A549 treated with AZD2906 at 1 μM for 4 hours (cell line): ENCODE measurements around the gene PSMA5. TPM values are rescaled to one million over a fixed set of nuclear protein-coding genes. Genes with fewer than 3 reads are reported as not detected.

Experiments
- total RNA-seq: library from RNA; stranded (reverse); fragments of 200-300 nt; extraction: Qiagen RNA extraction; gene quantifications from 5 replicates; pipeline ENCODE4 v1.2.3, GENCODE V29; 2022

The PSMA5 gene
- 98.1 to 109 TPM (median 102 TPM) in 5 replicates for total RNA-seq

GRCh38 chr1:109426281-109427170 lies at the start of gene PSMA5:
PSMA5 (minus strand) TSS chr1:109426448; CDS start chr1:109426330, 118 bp downstream.

GRCh38 chr1:109466452-109467300 lies 40.4 kb upstream of the PSMA5 start, which contains the start of gene SYPL2:
SYPL2 (plus strand) TSS chr1:109466546; CDS start chr1:109466844, 298 bp downstream.

GRCh38 chr1:109397581-109398342 lies 28.5 kb downstream of the PSMA5 start, which contains the start of gene SORT1:
SORT1 (minus strand) TSS chr1:109397918; CDS start chr1:109397892, 26 bp downstream.

Other genes starting within 250 kb of the PSMA5 start
- gene SARS1, start 212.5 kb downstream of the PSMA5 start, total RNA-seq, result 89.0 to 106 TPM (median 90.7 TPM) in 5 replicates
- 3.7 to 5.0 TPM (median 4.7 TPM) in 5 replicates for gene CELSR2, start 176.9 kb downstream of the PSMA5 start, total RNA-seq
- 16.9 to 22.3 TPM (median 22.2 TPM) in 5 replicates for gene PSRC1, start 143.3 kb downstream of the PSMA5 start, total RNA-seq
- not detected in 5 replicates for gene MYBPHL, start 119.4 kb downstream of the PSMA5 start, total RNA-seq
- 3.4 to 5.7 TPM (median 3.9 TPM) in 5 replicates for gene SORT1, start 28.5 kb downstream of the PSMA5 start, total RNA-seq
- 0.05 to 0.13 TPM (median 0.08 TPM) in 5 replicates for gene SYPL2, start 40.1 kb upstream of the PSMA5 start, total RNA-seq
- gene ATXN7L2, start 57.5 kb upstream of the PSMA5 start, total RNA-seq, result 1.2 to 2.8 TPM (median 2.2 TPM) in 5 replicates
- 4.1 to 4.2 TPM (median 4.2 TPM) in 5 replicates for gene CYB561D1, start 67.6 kb upstream of the PSMA5 start, total RNA-seq
- gene AMIGO1, start 83.3 kb upstream of the PSMA5 start, total RNA-seq, result 1.0 to 1.4 TPM (median 1.3 TPM) in 5 replicates
- gene GPR61, start 113.4 kb upstream of the PSMA5 start, total RNA-seq, result 0.06 TPM in 1 of 5 replicates, not detected in the others
- gene GNAI3, start 122.2 kb upstream of the PSMA5 start, total RNA-seq, result 4.5 to 5.9 TPM (median 5.1 TPM) in 5 replicates
- 0.07 to 0.10 TPM in 2 of 5 replicates, not detected in the others for gene GNAT2, start 193.2 kb upstream of the PSMA5 start, total RNA-seq
- gene AMPD2, start 193.4 kb upstream of the PSMA5 start, total RNA-seq, result 19.2 to 23.8 TPM (median 21.5 TPM) in 5 replicates
- gene GSTM4, start 229.7 kb upstream of the PSMA5 start, total RNA-seq, result 8.4 to 10.5 TPM (median 9.3 TPM) in 5 replicates
- gene GSTM2, start 241.6 kb upstream of the PSMA5 start, total RNA-seq, result 2.7 to 4.1 TPM (median 3.4 TPM) in 5 replicates